NCI-H82 treated with DMSO at 0.1 percent for 48 hours (cell line): Measurements from ENCODE around the gene PPM1L.

Experiments
- DNase-seq: peaks from one replicate; lab custom pipeline; 2025; ENCODE audit not compliant: unreplicated experiment; lab: John Stamatoyannopoulos, UW

Gene PPM1L

GRCh38 chr3:161081633-161082032 lies 325.6 kb downstream of the PPM1L start:
- DNase-seq: no peak

- no peak for DNase-seq
These were observed 326.0 kb downstream of the PPM1L start for GRCh38 chr3:161082063-161082462.

GRCh38 chr3:161083131-161083530 lies 327.1 kb downstream of the PPM1L start:
- DNase-seq: no peak

- DNase-seq: no peak
These were observed 328.2 kb downstream of the PPM1L start for GRCh38 chr3:161084277-161084676.

GRCh38 chr3:161093895-161094294 lies 337.9 kb downstream of the PPM1L start:
- no peak for DNase-seq

GRCh38 chr3:161096771-161097367 lies 340.8 kb downstream of the PPM1L start:
- DNase-seq: no peak

GRCh38 chr3:161100994-161101393 lies 345.0 kb downstream of the PPM1L start:
- DNase-seq: no peak

- no peak for DNase-seq
These were observed 345.6 kb downstream of the PPM1L start for GRCh38 chr3:161101609-161102008.

- no peak for DNase-seq
These were observed 347.9 kb downstream of the PPM1L start for GRCh38 chr3:161103776-161104385.

- no peak for DNase-seq
These were observed 348.8 kb downstream of the PPM1L start, which contains the start of gene B3GALNT1 for GRCh38 chr3:161104561-161105551. B3GALNT1 (minus strand) TSS chr3:161105349; CDS start chr3:161086754, 18,595 bp downstream.

- DNase-seq: no peak
These were observed 351.3 kb downstream of the PPM1L start for GRCh38 chr3:161107311-161107710.

GRCh38 chr3:161108840-161109239 lies 352.8 kb downstream of the PPM1L start:
- DNase-seq: no peak

GRCh38 chr3:161117646-161118045 lies 361.6 kb downstream of the PPM1L start:
- no peak for DNase-seq

GRCh38 chr3:161126495-161126894 lies 370.5 kb downstream of the PPM1L start:
- DNase-seq: no peak
